Panc1 (cell line): ENCODE results near the gene CABP2. TPM values are rescaled to one million over a fixed set of nuclear protein-coding genes. Genes with fewer than 3 reads are reported as not detected.

ENCODE experiments used
- ATAC-seq: fragments of 200-7000 bp; cut with Tn5 transposase; 2 replicates; pipeline ENCODE4 v1.9.1; 2020; ENCODE audit warnings: mild to moderate bottlenecking, moderate library complexity
- BruUV-seq: library from RNA; stranded (reverse); fragments of 400-500 nt; replicated peaks from 2 replicates; lab custom pipeline; 2021; lab: Mats Ljungman, UMichigan
- CTCF ChIA-PET: fragments of 300-600 bp; sonication (Branson Sonifier 250); formaldehyde crosslinking; loops from one replicate; lab custom pipeline; 2022; ENCODE audit warnings: antibody characterized with exemption; lab: Charles Lee
- POLR2A ChIA-PET: fragments of 300-600 bp; sonication (Branson Sonifier 250); formaldehyde crosslinking; loops from one replicate; lab custom pipeline; 2022; ENCODE audit warnings: antibody characterized with exemption; lab: Charles Lee
- DNase-seq: peaks from one replicate; pipeline ENCODE4 v3.0.0-alpha.2; 2010; ENCODE audit warnings: low read depth, low spot score
- H3K27ac ChIP-seq: 2 replicates; pipeline ENCODE4 v1.5.1; 2011; ENCODE audit warnings: mild to moderate bottlenecking, low read length, inconsistent platforms
- H3K27me3 ChIP-seq: fragments of 200-500 bp; sonication (Bioruptor generic); 2 replicates; pipeline ENCODE4 v1.6.0; 2014; ENCODE audit warnings: low read length, inconsistent platforms; ENCODE audit not compliant: control insufficient read depth, insufficient read depth
- H3K36me3 ChIP-seq: fragments of 200-500 bp; sonication (Bioruptor generic); 2 replicates; pipeline ENCODE4 v1.5.1; 2014; ENCODE audit warnings: inconsistent platforms, mild to moderate bottlenecking, low read length, moderate library complexity; ENCODE audit not compliant: control insufficient read depth, insufficient read depth
- H3K4me1 ChIP-seq: 2 replicates; pipeline ENCODE4 v1.5.1; 2011; ENCODE audit warnings: inconsistent platforms, mild to moderate bottlenecking, low read length, moderate library complexity; ENCODE audit not compliant: control insufficient read depth, insufficient read depth
- H3K4me3 ChIP-seq, 2 experiments: 2 replicates each; pipeline ENCODE4 v1.5.1; 2011 to 2012; ENCODE audit warnings: low read depth in 2 of 2, low read length in 2 of 2, mild to moderate bottlenecking in 2 of 2, inconsistent platforms in 1 of 2, moderate library complexity in 1 of 2
- H3K9me3 ChIP-seq: fragments of 200-500 bp; sonication (Bioruptor generic); 2 replicates; pipeline ENCODE4 v1.5.1; 2014; ENCODE audit warnings: low read depth, mild to moderate bottlenecking, inconsistent platforms, low read length, moderate library complexity; ENCODE audit not compliant: control insufficient read depth, insufficient read depth
- POLR2AphosphoS5 ChIP-seq: IDR thresholded peaks from 2 replicates; pipeline ENCODE4 v1.6.1; 2012; ENCODE audit warnings: mild to moderate bottlenecking, low read depth, low read length, moderate library complexity
- SIN3A ChIP-seq: IDR thresholded peaks from 2 replicates; pipeline ENCODE4 v1.6.1; 2012; ENCODE audit warnings: low read depth, mild to moderate bottlenecking, low read length, moderate library complexity, borderline replicate concordance; ENCODE audit not compliant: insufficient read depth
- TCF7L2 ChIP-seq: IDR thresholded peaks from 2 replicates; pipeline ENCODE4 v1.6.1; 2011; ENCODE audit warnings: mild to moderate bottlenecking, low read depth, low read length, inconsistent platforms
- in situ Hi-C: cut with HindIII; loops from 2 replicates; pipeline ENCODE4 v1.10.0; 2016; ENCODE audit warnings: low sequenced_read_pairs, low pct_unique_long_range_greater_than_20kb
- intact Hi-C: fragments of 100-400 bp; cut with micrococcal nuclease; formaldehyde crosslinking; loops from one replicate; pipeline ENCODE4 v1.10.0; 2022; ENCODE audit not compliant: unreplicated experiment
- total RNA-seq: library from RNA; stranded (reverse); gene quantifications from one replicate; pipeline ENCODE4 v1.2.1, GENCODE V29; 2021; ENCODE audit not compliant: unreplicated experiment
- TF ChIP-seq, protein P1 (sequence below), 2 experiments: IDR thresholded peaks; 2 replicates each; pipeline ENCODE4 v1.6.1; 2011 to 2012; ENCODE audit warnings: low read depth in 2 of 2, control low read depth in 1 of 2, low read length in 1 of 2, mild to moderate bottlenecking in 1 of 2, moderate library complexity in 1 of 2; ENCODE audit not compliant: insufficient read depth in 1 of 2
- TF ChIP-seq, protein P2 (sequence below): fragments of 450-650 bp; IDR thresholded peaks from 2 replicates; pipeline ENCODE4 v1.5.1; 2017; ENCODE audit warnings: mild to moderate bottlenecking

The CABP2 gene
- total RNA-seq, 1 experiment from 2014 or later = not detected

DNA sequence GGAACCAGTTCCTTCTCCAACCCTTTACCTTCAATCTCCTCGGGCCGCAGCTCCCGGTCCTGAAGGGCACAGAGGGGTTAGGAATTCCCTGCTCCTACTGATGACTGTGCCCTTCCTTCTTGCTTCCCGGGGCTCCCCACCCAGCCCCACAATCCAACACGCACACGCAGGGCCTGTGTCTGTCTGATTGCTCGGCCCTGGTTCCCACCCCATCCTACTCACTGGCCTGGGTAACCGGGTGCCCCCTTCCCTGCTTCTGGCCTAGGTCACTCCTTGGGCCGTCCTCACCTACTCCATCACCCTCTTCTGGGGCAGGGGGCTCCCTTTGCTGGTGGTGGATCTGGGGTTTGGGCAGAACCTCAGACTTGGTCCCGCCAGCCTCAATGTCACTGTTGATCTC is 1.3 kb downstream of the CABP2 start:
- Histone ChIP-seq H3K4me3 (no peak overlapping the region), H3K4me1 (peaks cover 3% of the 10 kb centered on the region; the same call in 1 of the 2 replicates), H3K9me3 (no peaks in the 10 kb centered on the region), H3K27ac (no peak overlapping the region), H3K36me3 (no peaks in the 10 kb centered on the region), H3K27me3 (no peaks in the 10 kb centered on the region)
- intact Hi-C loops = no loop called here
- DNase-seq (no peak), ATAC-seq (no peak)
- no TSS peak for BruUV-seq
- POLR2A ChIA-PET = no interaction called here
- TF ChIP-seq SIN3A (no peak), POLR2AphosphoS5 (no peak), TCF7L2 (no peak)
- TF ChIP-seq, protein P1, sequence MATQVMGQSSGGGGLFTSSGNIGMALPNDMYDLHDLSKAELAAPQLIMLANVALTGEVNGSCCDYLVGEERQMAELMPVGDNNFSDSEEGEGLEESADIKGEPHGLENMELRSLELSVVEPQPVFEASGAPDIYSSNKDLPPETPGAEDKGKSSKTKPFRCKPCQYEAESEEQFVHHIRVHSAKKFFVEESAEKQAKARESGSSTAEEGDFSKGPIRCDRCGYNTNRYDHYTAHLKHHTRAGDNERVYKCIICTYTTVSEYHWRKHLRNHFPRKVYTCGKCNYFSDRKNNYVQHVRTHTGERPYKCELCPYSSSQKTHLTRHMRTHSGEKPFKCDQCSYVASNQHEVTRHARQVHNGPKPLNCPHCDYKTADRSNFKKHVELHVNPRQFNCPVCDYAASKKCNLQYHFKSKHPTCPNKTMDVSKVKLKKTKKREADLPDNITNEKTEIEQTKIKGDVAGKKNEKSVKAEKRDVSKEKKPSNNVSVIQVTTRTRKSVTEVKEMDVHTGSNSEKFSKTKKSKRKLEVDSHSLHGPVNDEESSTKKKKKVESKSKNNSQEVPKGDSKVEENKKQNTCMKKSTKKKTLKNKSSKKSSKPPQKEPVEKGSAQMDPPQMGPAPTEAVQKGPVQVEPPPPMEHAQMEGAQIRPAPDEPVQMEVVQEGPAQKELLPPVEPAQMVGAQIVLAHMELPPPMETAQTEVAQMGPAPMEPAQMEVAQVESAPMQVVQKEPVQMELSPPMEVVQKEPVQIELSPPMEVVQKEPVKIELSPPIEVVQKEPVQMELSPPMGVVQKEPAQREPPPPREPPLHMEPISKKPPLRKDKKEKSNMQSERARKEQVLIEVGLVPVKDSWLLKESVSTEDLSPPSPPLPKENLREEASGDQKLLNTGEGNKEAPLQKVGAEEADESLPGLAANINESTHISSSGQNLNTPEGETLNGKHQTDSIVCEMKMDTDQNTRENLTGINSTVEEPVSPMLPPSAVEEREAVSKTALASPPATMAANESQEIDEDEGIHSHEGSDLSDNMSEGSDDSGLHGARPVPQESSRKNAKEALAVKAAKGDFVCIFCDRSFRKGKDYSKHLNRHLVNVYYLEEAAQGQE (IDR thresholded peaks at IDR 0.05; ENCODE audit: insufficient read depth in 1 of 2, low read depth in 2 of 2, low read length in 1 of 2) = no peak
- in situ Hi-C loops = no loop called here
- CTCF ChIA-PET = no interaction called here

DNA sequence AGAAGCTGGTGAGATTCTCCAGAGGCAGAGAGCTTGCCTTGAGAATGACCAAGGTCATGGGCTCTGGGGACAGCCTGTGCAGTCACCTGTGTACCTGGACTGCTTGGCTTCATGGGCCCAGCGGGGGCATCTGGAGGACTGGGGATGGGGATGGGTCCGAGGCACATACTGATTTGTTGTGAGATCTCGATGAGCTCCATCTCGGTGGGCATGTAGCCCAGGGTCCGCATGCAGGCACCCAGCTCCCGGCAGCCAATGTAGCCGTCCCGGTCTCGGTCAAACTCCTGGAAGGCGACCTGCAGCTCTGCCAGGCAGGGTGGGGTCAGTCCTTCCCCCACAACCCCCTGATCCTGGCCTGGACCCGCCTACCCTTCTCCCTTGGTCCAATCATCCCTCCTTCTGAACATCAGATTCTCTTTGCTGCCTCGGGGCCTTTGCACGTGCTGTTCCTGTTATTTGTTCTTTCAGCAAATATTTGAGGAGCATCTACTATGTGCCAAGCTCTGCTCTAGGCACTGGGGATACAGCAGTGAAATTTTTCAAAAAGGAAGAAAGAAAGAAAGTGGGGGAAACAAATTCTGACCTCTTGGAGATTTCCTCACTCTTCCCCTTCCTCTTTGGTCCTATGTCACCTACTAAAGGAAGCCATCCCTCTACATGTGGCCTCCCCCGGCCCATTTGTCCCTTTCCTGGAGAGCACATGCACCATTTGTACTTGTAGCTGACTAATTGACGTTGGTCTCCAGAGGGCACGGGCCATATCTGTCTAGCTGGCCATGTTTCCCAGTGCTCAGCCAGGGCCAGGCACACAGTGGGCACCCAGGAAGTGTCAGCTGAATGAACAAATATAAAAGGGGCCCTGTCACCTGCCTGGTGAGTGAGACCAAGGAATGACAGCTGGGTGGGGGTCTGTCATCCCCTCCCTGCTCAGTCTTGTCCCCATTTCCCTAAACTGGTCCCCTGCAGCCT is 2.1 kb downstream of the CABP2 start:
- no peak overlapping the region for H3K27ac ChIP-seq
- no peaks in the 10 kb centered on the region for H3K27me3 ChIP-seq
- H3K36me3 ChIP-seq = no peaks in the 10 kb centered on the region
- H3K4me3 ChIP-seq = no peak overlapping the region
- TF ChIP-seq, protein P2, sequence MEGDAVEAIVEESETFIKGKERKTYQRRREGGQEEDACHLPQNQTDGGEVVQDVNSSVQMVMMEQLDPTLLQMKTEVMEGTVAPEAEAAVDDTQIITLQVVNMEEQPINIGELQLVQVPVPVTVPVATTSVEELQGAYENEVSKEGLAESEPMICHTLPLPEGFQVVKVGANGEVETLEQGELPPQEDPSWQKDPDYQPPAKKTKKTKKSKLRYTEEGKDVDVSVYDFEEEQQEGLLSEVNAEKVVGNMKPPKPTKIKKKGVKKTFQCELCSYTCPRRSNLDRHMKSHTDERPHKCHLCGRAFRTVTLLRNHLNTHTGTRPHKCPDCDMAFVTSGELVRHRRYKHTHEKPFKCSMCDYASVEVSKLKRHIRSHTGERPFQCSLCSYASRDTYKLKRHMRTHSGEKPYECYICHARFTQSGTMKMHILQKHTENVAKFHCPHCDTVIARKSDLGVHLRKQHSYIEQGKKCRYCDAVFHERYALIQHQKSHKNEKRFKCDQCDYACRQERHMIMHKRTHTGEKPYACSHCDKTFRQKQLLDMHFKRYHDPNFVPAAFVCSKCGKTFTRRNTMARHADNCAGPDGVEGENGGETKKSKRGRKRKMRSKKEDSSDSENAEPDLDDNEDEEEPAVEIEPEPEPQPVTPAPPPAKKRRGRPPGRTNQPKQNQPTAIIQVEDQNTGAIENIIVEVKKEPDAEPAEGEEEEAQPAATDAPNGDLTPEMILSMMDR = no peak
- no peak for TF ChIP-seq TCF7L2
- TF ChIP-seq, protein P1 (IDR thresholded peaks at IDR 0.05; ENCODE audit: insufficient read depth in 1 of 2, low read depth in 2 of 2, low read length in 1 of 2) = no peak
- TF ChIP-seq SIN3A = no peak
- TF ChIP-seq POLR2AphosphoS5 = no peak
- in situ Hi-C loops = no loop called here
- ChIA-PET CTCF (no interaction called here), POLR2A (no interaction called here)
- intact Hi-C loops = no loop called here
- peaks cover 3% of the 10 kb centered on the region; the same call in 1 of the 2 replicates for H3K4me1 ChIP-seq
- no TSS peak for BruUV-seq
- no peak for DNase-seq
- ATAC-seq = no peak
- no peaks in the 10 kb centered on the region for H3K9me3 ChIP-seq
